CD8-positive, alpha-beta memory T cell (primary cell): ENCODE results near the gene MRPS5. TPM values are rescaled to one million over a fixed set of nuclear protein-coding genes. Genes with fewer than 3 reads are reported as not detected.

Experiments
- CTCF ChIA-PET: fragments of 350-600 bp; sonication (Branson Sonifier 250); formaldehyde crosslinking; loops from one replicate; lab custom pipeline; 2021; ENCODE audit warnings: antibody characterized with exemption; lab: Charles Lee
- POLR2A ChIA-PET: fragments of 350-600 bp; sonication (Branson Sonifier 250); formaldehyde crosslinking; loops from one replicate; lab custom pipeline; 2021; ENCODE audit warnings: antibody characterized with exemption; lab: Charles Lee
- DNase-seq, 5 donors: peaks; one replicate each; pipeline versions ENCODE4 v3.0.0 to v3.0.0-alpha.2; 2020 to 2022; ENCODE audit warnings: mixed read lengths in 1 of 5
- H3K27ac ChIP-seq: one replicate; pipeline ENCODE4 v1.7.0; 2013; ENCODE audit warnings: low read depth, mild to moderate bottlenecking, low read length, moderate library complexity
- H3K27me3 ChIP-seq: 2 replicates; pipeline ENCODE4 v1.7.0; 2013; ENCODE audit warnings: low read length, mild to moderate bottlenecking; ENCODE audit not compliant: insufficient read depth, poor library complexity, severe bottlenecking
- H3K36me3 ChIP-seq: 2 replicates; pipeline ENCODE4 v1.7.0; 2013; ENCODE audit warnings: mild to moderate bottlenecking, low read length, moderate library complexity; ENCODE audit not compliant: insufficient read depth
- H3K4me1 ChIP-seq: 2 replicates; pipeline ENCODE4 v1.7.0; 2013; ENCODE audit warnings: mild to moderate bottlenecking, low read length, moderate library complexity; ENCODE audit not compliant: insufficient read depth
- H3K4me3 ChIP-seq: 2 replicates; pipeline ENCODE4 v1.7.0; 2013; ENCODE audit warnings: mild to moderate bottlenecking, low read length
- H3K9me3 ChIP-seq: 2 replicates; pipeline ENCODE4 v1.7.0; 2013; ENCODE audit warnings: mild to moderate bottlenecking, low read length
- H3K27ac Mint-ChIP-seq, 8 donors: one replicate each; pipeline ENCODE4 v1.8.0; 2020 to 2021; ENCODE audit warnings: mixed read lengths in 8 of 8, mild to moderate bottlenecking in 6 of 8, inconsistent platforms in 3 of 8, moderate library complexity in 3 of 8
- H3K27me3 Mint-ChIP-seq, 2 donors: one replicate each; pipeline ENCODE4 v1.8.0; 2020 to 2021; ENCODE audit warnings: mixed read lengths in 2 of 2, mild to moderate bottlenecking in 1 of 2, moderate library complexity in 1 of 2
- H3K36me3 Mint-ChIP-seq, 3 donors: one replicate each; pipeline ENCODE4 v1.8.0; 2020 to 2021; ENCODE audit warnings: mixed read lengths in 3 of 3, inconsistent platforms in 1 of 3, mild to moderate bottlenecking in 1 of 3
- H3K4me1 Mint-ChIP-seq, 3 donors: one replicate each; pipeline ENCODE4 v1.8.0; 2020 to 2021; ENCODE audit warnings: mixed read lengths in 3 of 3, inconsistent platforms in 1 of 3, mild to moderate bottlenecking in 1 of 3
- H3K4me3 Mint-ChIP-seq, 7 donors: one replicate each; pipeline ENCODE4 v1.8.0; 2020 to 2021; ENCODE audit warnings: mixed read lengths in 7 of 7, mild to moderate bottlenecking in 6 of 7, moderate library complexity in 4 of 7, inconsistent platforms in 2 of 7
- H3K9me3 Mint-ChIP-seq, 5 donors: one replicate each; pipeline ENCODE4 v1.8.0; 2020 to 2022; ENCODE audit warnings: mixed read lengths in 5 of 5, mild to moderate bottlenecking in 3 of 5, moderate library complexity in 2 of 5, inconsistent platforms in 1 of 5
- polyA plus RNA-seq: library from polyadenylated mRNA; unstranded; fragments of 300-500 nt; fragmentation: Illumina TruSeq; gene quantifications from one replicate; pipeline ENCODE4 v1.2.3, GENCODE V29; 2021
- total RNA-seq, 2 experiments: library from RNA; stranded (reverse); gene quantifications; one replicate each; pipeline ENCODE4 v1.2.3, GENCODE V29; 2021

Gene MRPS5
- total and polyA plus RNA-seq, 3 experiments from 2014 or later = 45.8 to 75.9 (median 69.0) TPM

DNA sequence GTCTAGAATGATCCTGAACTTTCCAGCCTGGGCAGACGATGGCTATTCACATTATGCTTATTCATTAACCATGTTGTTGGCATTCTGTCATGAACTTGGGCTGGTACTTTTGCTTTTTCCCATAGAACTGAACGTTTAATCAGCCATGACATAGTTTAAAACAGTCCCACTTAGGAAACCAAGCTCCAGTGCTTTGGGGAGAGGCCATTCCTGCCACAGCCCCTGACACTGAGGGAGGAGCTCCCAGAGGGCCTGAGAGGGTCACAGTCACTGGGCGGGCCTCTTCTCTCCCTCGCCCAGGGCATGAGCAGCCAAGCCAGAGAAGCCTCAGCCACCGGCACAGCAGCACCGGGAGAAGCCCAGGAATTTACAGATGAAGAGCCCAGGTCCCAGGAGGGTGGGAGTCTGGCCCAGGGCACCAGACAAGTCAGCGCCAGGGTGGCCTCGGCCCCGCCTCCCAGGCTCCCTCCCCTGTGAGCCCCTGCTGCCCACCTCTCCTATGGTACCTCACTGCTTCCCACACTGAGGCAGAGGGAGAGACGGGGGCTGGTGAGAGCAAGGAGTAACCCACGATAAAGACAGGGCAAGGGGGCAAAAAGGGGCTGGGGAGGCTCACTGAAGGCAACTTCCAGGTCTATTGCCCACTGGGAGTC lies 62.5 kb downstream of the MRPS5 start:
- H3K36me3 Mint-ChIP-seq = no peaks in the 10 kb centered on the region
- no peak overlapping the region for H3K4me3 Mint-ChIP-seq
- DNase-seq = no peak
- ChIA-PET POLR2A (no interaction called here), CTCF (interaction anchor here (1.1 kb wide), 1 partner anchor 20 kb away, joined by 4 read pairs; no protein-coding TSS in a partner anchor)
- H3K27me3 ChIP-seq = no peaks in the 10 kb centered on the region
- peaks cover 57% of the 10 kb centered on the region for H3K4me1 ChIP-seq
- no peaks in the 10 kb centered on the region for H3K36me3 ChIP-seq
- H3K27ac ChIP-seq = no peak overlapping the region
- no peak overlapping the region for H3K27ac Mint-ChIP-seq
- H3K4me1 Mint-ChIP-seq = peaks cover 14 to 50% (median 34%) of the 10 kb centered on the region in 3 donors
- peaks cover 0 to 7% of the 10 kb centered on the region in 2 donors for H3K27me3 Mint-ChIP-seq
- no peak overlapping the region for H3K4me3 ChIP-seq
- H3K9me3 Mint-ChIP-seq = no peaks in the 10 kb centered on the region
- no peaks in the 10 kb centered on the region for H3K9me3 ChIP-seq

DNA sequence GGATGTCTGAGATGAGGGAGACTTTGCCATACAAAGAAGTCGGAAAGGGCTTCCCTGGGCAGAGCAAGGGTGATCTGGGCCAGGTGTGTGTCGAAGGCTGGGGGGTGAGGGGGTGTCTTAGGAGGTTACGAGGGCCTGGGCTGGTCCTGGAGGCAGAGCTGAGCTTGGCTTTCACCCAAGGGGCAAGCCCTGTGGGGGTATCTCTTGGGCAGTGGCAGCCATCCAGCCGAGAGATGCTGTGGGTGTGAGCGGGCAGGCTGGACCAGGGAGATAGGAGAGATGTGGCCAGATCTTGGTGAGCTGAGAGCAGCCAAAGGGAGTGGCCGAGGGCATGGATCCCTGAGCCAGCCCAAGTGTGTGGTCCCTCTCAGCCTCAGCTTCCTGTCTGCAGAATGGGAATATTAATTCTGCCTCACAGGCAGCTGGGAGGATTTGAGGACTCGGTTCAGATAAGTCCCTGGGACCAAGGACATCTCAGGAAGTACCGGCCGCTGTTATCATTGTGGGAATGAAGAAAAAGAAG lies 63.1 kb downstream of the MRPS5 start:
- no peak overlapping the region for H3K4me3 ChIP-seq
- Mint-ChIP-seq H3K4me1 (peaks cover 16 to 52% (median 36%) of the 10 kb centered on the region in 3 donors), H3K27me3 (peaks cover 0 to 7% of the 10 kb centered on the region in 2 donors), H3K4me3 (no peak overlapping the region), H3K36me3 (peaks cover 0 to 2% (median under 1%) of the 10 kb centered on the region in 3 donors), H3K27ac (peak overlapping the region in 1 of 8 donors; percentile 55), H3K9me3 (no peaks in the 10 kb centered on the region)
- DNase-seq = no peak
- H3K4me1 ChIP-seq = peaks cover 63% of the 10 kb centered on the region
- CTCF ChIA-PET = interaction anchor here (1.1 kb wide), 1 partner anchor 21 kb away, joined by 4 read pairs; no protein-coding TSS in a partner anchor
- POLR2A ChIA-PET = no interaction called here
- H3K27me3 ChIP-seq = no peaks in the 10 kb centered on the region
- H3K9me3 ChIP-seq = no peaks in the 10 kb centered on the region
- H3K27ac ChIP-seq = no peak overlapping the region
- H3K36me3 ChIP-seq = no peaks in the 10 kb centered on the region

DNA sequence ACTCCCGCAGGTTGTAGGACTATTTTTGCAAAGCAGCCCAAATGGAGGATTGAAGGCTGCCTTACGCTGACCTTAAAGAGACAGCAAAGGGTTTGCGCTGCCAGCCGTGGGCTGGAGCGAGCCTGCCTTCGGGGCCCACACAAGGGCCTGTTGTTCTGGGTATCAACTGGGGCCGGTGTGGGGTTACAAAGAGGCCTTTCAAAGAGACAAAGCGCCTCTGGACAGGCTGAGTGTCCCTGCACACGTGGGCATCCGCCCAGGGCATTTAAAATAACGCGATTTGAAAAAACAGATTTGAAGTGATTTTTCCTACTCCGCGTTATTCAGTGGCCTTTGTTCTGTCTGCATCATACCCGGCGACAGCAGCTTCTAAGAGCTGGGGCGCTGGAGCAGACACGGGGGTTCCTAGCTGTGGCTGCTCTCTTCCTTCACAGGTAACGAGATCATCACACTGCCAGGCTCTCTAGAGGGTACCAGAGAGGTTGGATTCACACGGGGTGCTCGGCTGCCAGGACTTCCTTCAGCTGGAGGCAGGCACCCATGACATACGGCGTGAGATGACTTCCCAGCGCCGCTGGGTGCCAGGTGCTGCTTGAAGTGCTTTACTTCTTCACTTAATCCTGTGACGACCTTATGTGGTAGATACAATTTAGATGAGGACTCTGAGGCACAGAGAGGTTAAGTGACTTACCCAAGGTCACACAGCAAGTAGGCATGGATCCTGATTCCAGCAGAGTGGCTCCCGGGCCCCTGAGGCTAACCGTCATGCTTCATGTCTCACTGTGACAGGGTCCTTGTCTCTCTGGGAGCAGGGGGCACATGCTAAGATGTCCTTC lies 63.9 kb downstream of the MRPS5 start:
- peaks cover 0 to 4% of the 10 kb centered on the region in 2 donors for H3K27me3 Mint-ChIP-seq
- H3K4me1 Mint-ChIP-seq = peaks cover 13 to 51% (median 36%) of the 10 kb centered on the region in 3 donors
- no peak for DNase-seq
- no peaks in the 10 kb centered on the region for H3K9me3 Mint-ChIP-seq
- no peaks in the 10 kb centered on the region for H3K27me3 ChIP-seq
- ChIA-PET CTCF (interaction anchor here (1.1 kb wide), 2 partner anchors 18 to 21 kb away, joined by 3 to 4 read pairs; no protein-coding TSS in a partner anchor), POLR2A (no interaction called here)
- H3K36me3 Mint-ChIP-seq = peaks cover 0 to 3% (median 2%) of the 10 kb centered on the region in 3 donors
- H3K9me3 ChIP-seq = no peaks in the 10 kb centered on the region
- H3K36me3 ChIP-seq = no peaks in the 10 kb centered on the region
- H3K27ac ChIP-seq = no peak overlapping the region
- no peak overlapping the region for H3K4me3 ChIP-seq
- H3K27ac Mint-ChIP-seq = peak overlapping the region in 1 of 8 donors; percentile 55
- no peak overlapping the region for H3K4me3 Mint-ChIP-seq
- H3K4me1 ChIP-seq = peaks cover 65% of the 10 kb centered on the region

DNA sequence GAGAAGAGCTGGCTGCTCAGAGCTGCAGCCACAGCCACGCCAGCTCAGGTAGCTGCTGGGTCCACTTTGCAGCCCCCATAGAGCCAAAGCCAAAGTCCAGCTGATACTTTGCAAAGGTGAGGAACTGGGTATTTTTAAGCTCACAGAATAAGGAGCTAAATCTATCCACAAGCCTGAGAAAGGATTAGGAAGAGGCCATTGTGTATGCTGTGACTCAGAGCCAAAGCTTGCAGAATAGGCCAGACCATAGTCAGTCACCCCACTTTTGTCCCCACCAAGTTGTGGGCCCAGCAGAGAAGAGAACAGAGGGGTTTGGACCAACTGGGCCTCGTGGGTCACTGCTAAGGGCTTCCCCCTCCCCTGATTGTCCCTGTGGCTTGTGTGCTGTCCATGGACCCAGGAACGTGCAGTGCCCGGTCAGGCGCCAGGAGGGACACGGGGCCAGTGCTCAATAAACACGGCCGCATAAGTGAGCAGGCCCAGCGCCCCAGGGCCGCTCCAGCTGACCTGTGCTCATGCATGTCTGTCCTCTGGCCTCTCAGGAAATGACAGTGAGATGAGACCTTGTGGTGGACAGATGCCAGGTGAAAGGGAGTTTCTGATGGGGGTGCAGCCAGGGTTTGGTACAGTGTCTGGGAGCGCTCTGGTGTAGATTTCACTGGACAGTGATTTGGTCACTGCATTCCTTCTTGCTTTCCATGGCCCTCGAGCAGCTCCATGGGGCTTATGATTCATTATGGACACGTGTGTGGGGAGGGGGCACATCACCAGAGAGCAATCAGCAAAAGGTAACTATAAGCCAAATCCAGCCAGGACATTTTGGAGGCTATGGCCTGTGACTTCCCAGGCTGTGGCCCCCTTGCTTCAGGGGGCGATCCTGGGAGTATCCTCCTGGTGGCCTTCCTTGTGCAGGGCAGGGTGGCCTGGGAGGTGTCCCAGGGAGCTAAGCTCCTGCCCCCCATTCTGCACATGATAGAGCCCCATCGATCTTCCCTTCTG lies 64.8 kb downstream of the MRPS5 start:
- H3K4me1 ChIP-seq = peaks cover 55% of the 10 kb centered on the region
- no peak for DNase-seq
- H3K36me3 ChIP-seq = no peaks in the 10 kb centered on the region
- no peak overlapping the region for H3K4me3 ChIP-seq
- H3K4me3 Mint-ChIP-seq = no peak overlapping the region
- peaks cover 7 to 41% (median 28%) of the 10 kb centered on the region in 3 donors for H3K4me1 Mint-ChIP-seq
- peaks cover 0 to 8% (median 2%) of the 10 kb centered on the region in 3 donors for H3K36me3 Mint-ChIP-seq
- no peak overlapping the region for H3K27ac ChIP-seq
- no peaks in the 10 kb centered on the region for H3K27me3 ChIP-seq
- ChIA-PET POLR2A (no interaction called here), CTCF (interaction anchor here (1.1 to 4.5 kb wide), 2 partner anchors 19 to 20 kb away, joined by 3 to 51 read pairs; no protein-coding TSS in a partner anchor)
- peaks cover 0 to 4% of the 10 kb centered on the region in 2 donors for H3K27me3 Mint-ChIP-seq
- no peaks in the 10 kb centered on the region for H3K9me3 Mint-ChIP-seq
- H3K9me3 ChIP-seq = no peaks in the 10 kb centered on the region
- no peak overlapping the region for H3K27ac Mint-ChIP-seq

DNA sequence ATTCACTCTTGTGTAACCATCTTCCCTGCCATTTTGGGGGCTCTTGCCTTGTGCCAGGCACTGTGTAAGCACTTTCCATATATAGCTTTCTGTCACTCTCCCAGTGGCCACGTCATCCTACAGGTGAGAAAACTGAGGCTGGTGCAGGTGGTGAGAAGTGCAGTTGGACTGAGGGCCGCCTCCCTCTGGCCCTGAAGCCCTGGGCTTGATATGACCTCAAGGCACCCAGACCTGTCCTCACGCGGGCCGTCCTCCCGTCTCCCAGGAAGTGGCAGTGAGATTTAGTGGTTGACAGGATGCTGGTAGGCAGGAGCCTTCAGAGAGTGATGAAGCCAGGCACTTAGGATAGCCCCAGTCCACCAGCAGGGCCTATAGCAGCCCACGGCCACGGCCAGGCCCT lies 65.6 kb downstream of the MRPS5 start:
- peaks cover 10 to 41% (median 34%) of the 10 kb centered on the region in 3 donors for H3K4me1 Mint-ChIP-seq
- H3K27ac Mint-ChIP-seq = no peak overlapping the region
- peaks cover 0 to 12% (median 4%) of the 10 kb centered on the region in 3 donors for H3K36me3 Mint-ChIP-seq
- H3K36me3 ChIP-seq = no peaks in the 10 kb centered on the region
- no peaks in the 10 kb centered on the region for H3K9me3 ChIP-seq
- no peak for DNase-seq
- POLR2A ChIA-PET = no interaction called here
- H3K9me3 Mint-ChIP-seq = no peaks in the 10 kb centered on the region
- H3K27me3 ChIP-seq = no peaks in the 10 kb centered on the region
- peaks cover 52% of the 10 kb centered on the region for H3K4me1 ChIP-seq
- no peak overlapping the region for H3K4me3 ChIP-seq
- H3K27me3 Mint-ChIP-seq = peaks cover 0 to 4% of the 10 kb centered on the region in 2 donors
- no peak overlapping the region for H3K27ac ChIP-seq
- H3K4me3 Mint-ChIP-seq = peak overlapping the region in 1 of 7 donors; percentile 54
- CTCF ChIA-PET = interaction anchor here (4.5 kb wide), 1 partner anchor 21 kb away, joined by 51 read pairs; no protein-coding TSS in a partner anchor

DNA sequence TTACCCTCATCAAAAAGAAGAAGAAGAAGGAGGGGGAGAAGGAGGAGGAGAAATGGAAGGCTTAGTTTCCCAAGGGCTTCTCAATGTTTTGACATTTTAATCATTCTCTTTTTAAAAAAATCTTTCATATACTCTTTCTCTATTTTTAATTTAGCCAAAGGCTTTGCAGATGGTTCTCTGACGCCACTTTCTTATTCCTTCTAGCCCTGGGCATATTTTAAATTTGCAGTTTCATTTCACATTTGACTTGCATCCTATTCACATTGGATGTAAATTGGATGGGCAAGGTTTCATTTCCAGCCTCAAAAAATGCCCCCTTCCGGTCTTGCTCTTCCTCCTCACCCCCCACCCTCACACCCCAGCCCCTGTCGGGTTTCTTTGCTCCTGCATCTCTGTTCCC lies 66.3 kb downstream of the MRPS5 start:
- Mint-ChIP-seq H3K36me3 (peaks cover 0 to 16% (median 4%) of the 10 kb centered on the region in 3 donors), H3K27ac (no peak overlapping the region), H3K4me3 (no peak overlapping the region), H3K4me1 (peaks cover 12 to 45% (median 39%) of the 10 kb centered on the region in 3 donors), H3K9me3 (no peaks in the 10 kb centered on the region), H3K27me3 (peaks cover 0 to 11% of the 10 kb centered on the region in 2 donors)
- POLR2A ChIA-PET = no interaction called here
- DNase-seq = no peak
- Histone ChIP-seq H3K4me1 (peaks cover 56% of the 10 kb centered on the region), H3K9me3 (no peaks in the 10 kb centered on the region), H3K27me3 (no peaks in the 10 kb centered on the region), H3K36me3 (no peaks in the 10 kb centered on the region), H3K27ac (no peak overlapping the region), H3K4me3 (no peak overlapping the region)
- CTCF ChIA-PET = interaction anchor here (1.1 to 4.5 kb wide), 2 partner anchors 22 to 33 kb away, joined by 3 to 51 read pairs; no protein-coding TSS in a partner anchor

DNA sequence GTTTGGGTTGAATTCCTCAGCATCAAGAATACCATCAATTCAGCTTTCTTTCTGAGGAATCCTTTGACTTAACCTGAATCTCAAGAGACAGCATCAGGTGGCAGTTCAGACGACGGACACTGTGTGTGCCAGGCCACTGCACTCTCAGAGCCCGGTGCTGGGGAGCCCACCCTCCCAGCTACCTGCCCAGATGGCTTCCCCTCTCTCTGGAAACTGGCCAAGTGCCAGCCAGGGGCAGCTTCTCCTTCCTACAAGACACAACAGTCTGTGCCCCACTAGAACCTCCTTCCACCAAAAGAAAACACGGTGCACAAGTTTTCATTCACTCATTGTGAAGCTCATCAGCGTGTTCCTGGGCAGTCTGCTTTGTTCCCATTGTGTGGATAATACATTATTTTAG lies 67.6 kb downstream of the MRPS5 start:
- peaks cover 12 to 45% (median 39%) of the 10 kb centered on the region in 3 donors for H3K4me1 Mint-ChIP-seq
- POLR2A ChIA-PET = interaction anchor here (2.6 kb wide), 1 partner anchor 29 kb away, joined by 11 read pairs; the partner anchor contains the start of gene MAL
- H3K27me3 Mint-ChIP-seq = peaks cover 0 to 10% of the 10 kb centered on the region in 2 donors
- no peak overlapping the region for H3K4me3 ChIP-seq
- H3K27me3 ChIP-seq = no peaks in the 10 kb centered on the region
- H3K4me1 ChIP-seq = peaks cover 56% of the 10 kb centered on the region
- peak overlapping the region in 1 of 8 donors; percentile 26 for H3K27ac Mint-ChIP-seq
- peaks cover 0 to 24% (median 4%) of the 10 kb centered on the region in 3 donors for H3K36me3 Mint-ChIP-seq
- H3K9me3 Mint-ChIP-seq = peaks cover 0 to 2% (median 0%) of the 10 kb centered on the region in 5 donors
- H3K36me3 ChIP-seq = no peaks in the 10 kb centered on the region
- no peak for DNase-seq
- H3K4me3 Mint-ChIP-seq = no peak overlapping the region
- H3K27ac ChIP-seq = no peak overlapping the region
- CTCF ChIA-PET = interaction anchor here (0.9 to 4.5 kb wide), 7 partner anchors 12 to 62 kb away, joined by 3 to 51 read pairs (median 4); partner anchors contain the start of gene MAL
- H3K9me3 ChIP-seq = no peaks in the 10 kb centered on the region
